Glutamatergic neuron (in vitro differentiated cells): Measurements from ENCODE around the gene SFMBT2. TPM values are rescaled to one million over a fixed set of nuclear protein-coding genes. Genes with fewer than 3 reads are reported as not detected.

Source experiments
- DNase-seq: peaks from one replicate; pipeline ENCODE4 v3.0.0; 2022
- H3K27ac Mint-ChIP-seq: one replicate; pipeline ENCODE4 v1.8.0; 2020; ENCODE audit warnings: mild to moderate bottlenecking, mixed read lengths, inconsistent platforms; ENCODE audit not compliant: unreplicated experiment
- H3K27me3 Mint-ChIP-seq: one replicate; pipeline ENCODE4 v1.8.0; 2020; ENCODE audit warnings: mild to moderate bottlenecking, moderate library complexity, mixed read lengths, inconsistent platforms; ENCODE audit not compliant: unreplicated experiment
- H3K36me3 Mint-ChIP-seq: one replicate; pipeline ENCODE4 v1.8.0; 2020; ENCODE audit warnings: mild to moderate bottlenecking, mixed read lengths, inconsistent platforms; ENCODE audit not compliant: unreplicated experiment
- H3K4me1 Mint-ChIP-seq: one replicate; pipeline ENCODE4 v1.8.0; 2020; ENCODE audit warnings: mild to moderate bottlenecking, low read depth, mixed read lengths, inconsistent platforms; ENCODE audit not compliant: unreplicated experiment
- H3K4me3 Mint-ChIP-seq: one replicate; pipeline ENCODE4 v1.8.0; 2020; ENCODE audit warnings: mild to moderate bottlenecking, mixed read lengths, inconsistent platforms; ENCODE audit not compliant: unreplicated experiment
- H3K9me3 Mint-ChIP-seq: one replicate; pipeline ENCODE4 v1.8.0; 2020; ENCODE audit warnings: mild to moderate bottlenecking, moderate library complexity, mixed read lengths, inconsistent platforms; ENCODE audit not compliant: unreplicated experiment
- total RNA-seq: library from RNA; stranded (reverse); fragmentation: NEBNext Ultra II Directional; extraction: Animal tissue kit (Norgen Biotek cat#: 25700); gene quantifications from one replicate; pipeline ENCODE4 v1.2.1, GENCODE V29; 2021; ENCODE audit not compliant: unreplicated experiment
- TF ChIP-seq, protein P1 (sequence below): fragments of 200-600 bp; sonication (generic); IDR thresholded peaks from one replicate; pipeline ENCODE4 v1.5.0; 2021; ENCODE audit not compliant: partially characterized antibody, unreplicated experiment

SFMBT2 gene
- total RNA-seq, 1 donor from 2014 or later = 9.1 TPM

DNA sequence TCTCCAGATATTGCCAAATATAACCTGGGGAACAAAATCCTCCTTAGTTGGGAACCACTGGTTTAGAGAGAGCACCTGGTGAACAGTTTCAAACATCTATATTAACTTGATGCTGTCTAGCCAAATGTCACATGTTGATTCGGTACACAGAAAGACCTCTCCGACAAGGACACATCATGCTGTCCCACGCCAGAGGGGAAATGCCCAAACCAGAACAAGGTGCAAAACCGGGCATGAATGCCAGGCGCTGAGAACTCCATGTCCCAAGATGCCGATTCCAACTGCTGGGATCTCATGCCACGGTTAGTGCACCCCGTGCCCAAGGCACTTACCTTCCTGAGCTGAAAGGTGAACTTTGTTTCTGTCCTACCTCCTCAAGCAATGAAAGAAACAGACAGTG is 100.8 kb downstream of the SFMBT2 start:
- Mint-ChIP-seq H3K4me1 (peaks cover 5% of the 10 kb centered on the region), H3K36me3 (no peaks in the 10 kb centered on the region), H3K27ac (no peak overlapping the region), H3K9me3 (peaks cover 2% of the 10 kb centered on the region), H3K4me3 (no peak overlapping the region), H3K27me3 (peaks cover 2% of the 10 kb centered on the region)
- TF ChIP-seq, protein P1, sequence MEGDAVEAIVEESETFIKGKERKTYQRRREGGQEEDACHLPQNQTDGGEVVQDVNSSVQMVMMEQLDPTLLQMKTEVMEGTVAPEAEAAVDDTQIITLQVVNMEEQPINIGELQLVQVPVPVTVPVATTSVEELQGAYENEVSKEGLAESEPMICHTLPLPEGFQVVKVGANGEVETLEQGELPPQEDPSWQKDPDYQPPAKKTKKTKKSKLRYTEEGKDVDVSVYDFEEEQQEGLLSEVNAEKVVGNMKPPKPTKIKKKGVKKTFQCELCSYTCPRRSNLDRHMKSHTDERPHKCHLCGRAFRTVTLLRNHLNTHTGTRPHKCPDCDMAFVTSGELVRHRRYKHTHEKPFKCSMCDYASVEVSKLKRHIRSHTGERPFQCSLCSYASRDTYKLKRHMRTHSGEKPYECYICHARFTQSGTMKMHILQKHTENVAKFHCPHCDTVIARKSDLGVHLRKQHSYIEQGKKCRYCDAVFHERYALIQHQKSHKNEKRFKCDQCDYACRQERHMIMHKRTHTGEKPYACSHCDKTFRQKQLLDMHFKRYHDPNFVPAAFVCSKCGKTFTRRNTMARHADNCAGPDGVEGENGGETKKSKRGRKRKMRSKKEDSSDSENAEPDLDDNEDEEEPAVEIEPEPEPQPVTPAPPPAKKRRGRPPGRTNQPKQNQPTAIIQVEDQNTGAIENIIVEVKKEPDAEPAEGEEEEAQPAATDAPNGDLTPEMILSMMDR = no peak
- DNase-seq = no peak

DNA sequence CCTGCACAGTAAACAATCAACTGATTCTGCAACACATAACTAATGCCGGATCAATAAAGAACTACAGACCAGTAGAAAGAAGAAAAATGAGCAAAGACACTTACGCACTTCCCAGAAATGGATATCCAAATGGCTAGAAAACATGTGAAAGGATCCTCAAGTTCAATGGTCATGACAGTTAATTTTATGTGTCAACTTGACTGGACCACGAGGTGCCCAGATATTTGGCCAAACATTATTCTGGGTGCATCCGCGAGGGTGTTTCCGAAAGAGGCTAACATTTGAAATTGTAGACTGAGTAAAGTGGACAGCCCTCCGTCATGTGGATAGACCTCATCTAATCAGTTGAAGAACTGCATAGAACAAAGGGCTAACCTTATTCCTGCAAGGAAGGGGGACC is 102.0 kb downstream of the SFMBT2 start:
- no peaks in the 10 kb centered on the region for H3K9me3 Mint-ChIP-seq
- no peaks in the 10 kb centered on the region for H3K36me3 Mint-ChIP-seq
- no peak overlapping the region for H3K27ac Mint-ChIP-seq
- TF ChIP-seq, protein P1 = no peak
- no peaks in the 10 kb centered on the region for H3K27me3 Mint-ChIP-seq
- no peak for DNase-seq
- H3K4me1 Mint-ChIP-seq = peaks cover 5% of the 10 kb centered on the region
- H3K4me3 Mint-ChIP-seq = no peak overlapping the region

DNA sequence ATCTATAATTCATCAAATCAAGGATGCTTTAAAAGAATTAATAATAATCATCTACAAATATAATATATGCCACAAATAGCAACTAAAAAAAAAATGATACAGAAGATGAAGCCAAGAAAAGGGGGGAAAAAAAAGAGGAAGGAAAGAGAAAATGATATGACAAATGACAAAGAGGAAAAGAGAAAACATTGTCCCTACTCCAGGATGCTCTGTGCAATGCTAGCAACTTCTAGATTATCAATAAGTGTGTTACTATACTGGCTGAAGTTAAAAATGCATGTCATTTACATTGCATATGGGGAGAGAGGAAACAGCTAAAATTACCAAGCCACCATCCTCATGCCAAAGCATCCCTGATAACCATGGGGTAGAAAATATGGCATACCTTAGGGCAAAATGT is 104.2 kb downstream of the SFMBT2 start:
- Mint-ChIP-seq H3K4me3 (no peak overlapping the region), H3K4me1 (peaks cover 3% of the 10 kb centered on the region), H3K27ac (no peak overlapping the region), H3K9me3 (peaks cover 2% of the 10 kb centered on the region), H3K36me3 (no peaks in the 10 kb centered on the region), H3K27me3 (no peaks in the 10 kb centered on the region)
- TF ChIP-seq, protein P1 = no peak
- no peak for DNase-seq

DNA sequence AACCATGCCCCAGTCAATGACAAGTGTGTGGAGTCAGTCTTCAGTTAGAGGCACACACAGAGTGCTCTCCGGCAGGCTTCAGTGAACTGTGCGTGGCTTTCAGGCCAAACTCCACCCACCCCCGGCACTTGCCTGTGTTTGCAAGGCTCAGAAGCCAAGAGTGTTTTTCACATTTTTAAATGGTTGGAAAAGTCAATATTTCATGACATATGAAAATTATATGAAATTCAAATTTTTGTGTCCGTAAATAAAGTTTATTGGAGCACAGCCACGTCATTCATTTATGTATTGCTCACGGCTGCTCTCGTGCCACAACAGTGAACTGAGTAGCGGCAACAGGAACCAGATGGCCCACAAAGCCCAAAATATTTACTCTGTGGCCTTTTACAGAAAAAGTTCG is 104.7 kb downstream of the SFMBT2 start:
- H3K36me3 Mint-ChIP-seq = no peaks in the 10 kb centered on the region

DNA sequence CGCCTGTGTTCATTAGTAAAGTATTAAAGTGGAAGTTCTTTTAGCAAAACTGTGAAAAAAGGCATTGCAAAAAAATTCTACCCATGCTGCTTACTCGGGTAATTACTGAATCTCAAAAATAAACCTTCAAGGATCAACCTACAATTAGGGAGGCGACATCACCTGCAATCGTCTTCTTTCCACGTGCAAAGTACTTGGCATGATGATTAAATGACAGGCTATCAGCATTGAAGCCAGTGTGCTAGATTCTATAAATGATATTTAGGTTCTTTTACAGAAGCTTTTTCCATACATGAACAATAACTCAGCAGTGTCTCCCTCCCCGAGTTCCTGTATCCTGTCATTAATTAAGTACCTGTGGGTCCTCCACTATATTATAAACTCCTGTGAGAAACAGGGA is 105.8 kb downstream of the SFMBT2 start:
- no peaks in the 10 kb centered on the region for H3K36me3 Mint-ChIP-seq
- no peak for DNase-seq
- H3K4me1 Mint-ChIP-seq = peaks cover 3% of the 10 kb centered on the region
- H3K27ac Mint-ChIP-seq = no peak overlapping the region
- H3K4me3 Mint-ChIP-seq = no peak overlapping the region
- H3K27me3 Mint-ChIP-seq = no peaks in the 10 kb centered on the region
- TF ChIP-seq, protein P1 = no peak
- H3K9me3 Mint-ChIP-seq = peaks cover 2% of the 10 kb centered on the region

More for the DNA sequence above, 104.7 kb downstream of the SFMBT2 start:
- Mint-ChIP-seq H3K4me3 (no peak overlapping the region), H3K4me1 (peaks cover 3% of the 10 kb centered on the region), H3K27me3 (no peaks in the 10 kb centered on the region), H3K9me3 (peaks cover 2% of the 10 kb centered on the region), H3K27ac (no peak overlapping the region)
- no peak for DNase-seq
- TF ChIP-seq, protein P1 = no peak
